HG02571 (cell line): ENCODE measurements around the gene INSL3.
"Not testable (repeated sequence)": the region's sequence is repeated elsewhere in the genome, so short reads cannot be mapped to it uniquely, and the experiment has no call there.

Experiments
- ATAC-seq: cut with Tn5 transposase; IDR thresholded peaks from one replicate; pipeline ENCODE4 v1.9.1; 2021; ENCODE audit warnings: mild to moderate bottlenecking, moderate library complexity; ENCODE audit not compliant: unreplicated experiment

Gene INSL3

DNA sequence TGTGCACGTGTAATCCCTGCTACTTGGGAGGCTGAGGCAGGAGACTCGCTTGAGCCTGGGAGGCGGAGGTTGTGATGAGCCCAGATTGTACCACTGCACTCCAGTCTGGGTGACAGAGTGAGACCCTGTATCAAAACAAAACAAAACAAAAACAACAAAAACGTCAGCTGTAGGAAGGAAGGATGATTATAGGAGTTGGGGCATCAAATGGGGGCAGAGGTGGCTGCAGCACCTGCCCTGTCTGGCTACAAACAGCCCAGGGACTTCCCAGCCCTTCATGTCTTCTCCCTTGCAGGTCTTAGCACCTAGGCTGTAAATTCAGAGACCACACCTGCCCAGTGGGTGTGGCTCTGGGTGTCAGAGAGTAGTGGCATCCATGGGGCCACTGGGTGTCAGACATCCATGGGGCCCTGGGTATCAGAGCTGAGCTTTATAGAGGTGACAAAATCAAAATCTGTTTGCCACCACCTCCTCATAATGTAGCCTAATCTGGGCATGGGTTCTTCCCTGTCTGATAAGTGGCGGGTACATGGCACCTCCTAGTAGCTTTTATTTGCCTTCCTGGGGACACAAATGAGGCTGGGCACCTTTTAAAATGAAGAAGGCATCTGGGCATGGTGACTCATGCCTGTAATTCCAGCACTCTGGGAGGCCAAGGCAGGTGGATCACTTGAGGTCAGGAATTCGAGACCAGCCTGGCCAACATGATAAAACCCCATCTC is 31.1 kb downstream of the INSL3 start:
- no peak for ATAC-seq

DNA sequence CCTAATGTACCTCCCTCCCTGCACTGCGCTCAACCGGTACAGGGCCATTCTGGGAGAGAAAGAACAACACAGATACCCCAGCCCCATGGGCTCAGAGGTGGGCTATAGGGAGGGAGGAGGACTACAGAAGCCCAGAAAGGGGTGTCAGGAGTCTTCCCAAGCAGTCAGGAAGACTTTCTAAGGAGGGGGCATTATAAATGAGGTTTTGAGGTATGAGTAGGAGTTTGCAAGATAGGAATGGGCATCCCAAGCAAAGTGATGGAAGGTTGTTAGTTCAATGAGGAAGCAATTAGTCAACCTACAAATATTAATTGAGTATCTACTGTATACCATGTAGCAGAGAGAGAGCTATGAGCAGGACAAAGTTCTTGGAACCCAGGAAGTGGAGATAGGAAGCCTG is 32.7 kb downstream of the INSL3 start:
- no peak for ATAC-seq

DNA sequence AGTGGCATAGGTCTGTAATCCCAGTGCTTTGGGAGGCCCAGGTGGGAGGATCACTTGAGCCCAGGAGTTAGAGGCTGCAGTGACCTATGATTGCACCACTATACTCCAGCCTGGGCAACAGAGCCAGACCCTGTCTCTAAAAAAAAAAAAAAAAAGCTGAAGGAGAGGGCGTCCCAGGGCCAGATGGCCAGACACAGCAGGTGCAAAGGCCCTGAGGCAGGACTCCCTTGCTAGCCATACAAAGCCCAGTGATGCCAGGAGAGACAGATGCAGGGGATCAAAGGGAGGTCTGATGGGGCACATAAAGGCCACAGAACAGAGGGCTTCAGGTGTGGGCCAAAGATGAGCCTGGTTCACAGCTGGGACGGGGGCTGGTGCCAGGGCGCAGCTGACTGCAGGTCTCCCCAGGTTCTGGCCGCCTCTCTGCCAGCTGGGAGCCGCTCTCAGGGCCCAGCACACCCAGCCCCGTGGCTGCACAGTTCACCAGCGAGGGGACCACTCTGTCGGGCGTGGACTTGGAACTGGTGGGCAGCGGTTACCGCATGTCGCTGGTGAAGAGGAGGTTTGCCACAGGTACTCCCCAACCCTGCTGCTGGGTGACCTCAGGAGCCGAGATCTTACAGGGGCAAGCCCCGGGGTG is 33.9 kb downstream of the INSL3 start:
- no peak for ATAC-seq

DNA sequence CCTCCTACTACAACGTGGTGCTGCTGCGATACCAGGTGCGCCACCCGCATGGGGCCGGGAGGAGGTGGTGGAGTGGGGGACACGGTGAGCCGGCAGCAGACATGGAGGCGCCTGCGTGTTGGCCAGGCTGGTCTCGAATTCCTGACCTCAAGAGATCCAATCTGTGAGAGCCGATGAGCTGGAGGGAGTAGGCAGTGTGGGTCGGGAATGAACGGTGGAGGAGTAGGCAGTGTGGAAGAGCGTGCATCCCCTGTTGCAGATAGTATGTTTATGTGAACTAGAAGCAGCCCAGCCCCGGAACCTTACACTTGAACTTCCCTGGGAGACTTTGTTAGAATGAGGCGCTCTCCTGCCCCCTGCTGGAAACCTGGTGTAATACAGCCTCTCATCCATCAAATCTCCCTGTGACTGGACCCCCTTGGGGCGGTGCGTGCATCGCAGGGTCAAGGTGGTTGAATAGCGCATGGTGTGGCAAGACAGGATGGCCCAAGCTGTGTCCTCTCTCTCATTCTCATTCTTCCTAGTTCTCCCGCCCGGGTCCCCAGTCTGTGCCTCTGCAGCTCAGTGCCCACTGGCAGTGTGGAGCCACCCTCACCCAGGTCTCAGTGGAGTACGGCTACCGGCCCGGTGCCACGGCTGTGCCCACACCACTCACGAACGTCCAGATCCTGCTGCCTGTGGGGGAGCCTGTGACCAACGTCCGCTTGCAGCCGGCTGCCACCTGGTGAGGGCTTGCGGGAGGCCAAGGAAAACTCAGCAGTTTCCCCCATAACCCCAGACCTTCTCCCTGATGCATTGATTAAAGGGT is 36.9 kb downstream of the INSL3 start:
- no peak for ATAC-seq

DNA sequence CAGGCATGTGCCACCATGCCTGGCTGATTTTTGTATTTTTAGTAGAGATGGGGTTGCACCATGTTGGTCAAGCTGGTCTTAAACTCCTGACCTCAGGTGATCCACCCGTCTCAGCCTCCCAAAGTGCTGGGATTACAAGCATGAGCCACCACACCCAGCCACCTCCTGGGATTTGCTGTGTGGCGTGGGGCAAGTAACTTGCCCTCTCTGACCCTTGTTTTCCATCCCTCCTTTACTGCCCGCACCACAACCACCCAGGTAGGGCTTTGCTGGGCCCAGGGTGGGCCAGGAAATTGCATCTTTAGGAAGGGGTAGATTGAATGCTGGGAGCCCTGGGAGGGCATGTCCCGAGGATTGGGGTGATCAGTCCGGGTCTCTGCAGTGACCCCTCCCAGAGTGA is 37.6 kb downstream of the INSL3 start:
- not testable (repeated sequence) for ATAC-seq

DNA sequence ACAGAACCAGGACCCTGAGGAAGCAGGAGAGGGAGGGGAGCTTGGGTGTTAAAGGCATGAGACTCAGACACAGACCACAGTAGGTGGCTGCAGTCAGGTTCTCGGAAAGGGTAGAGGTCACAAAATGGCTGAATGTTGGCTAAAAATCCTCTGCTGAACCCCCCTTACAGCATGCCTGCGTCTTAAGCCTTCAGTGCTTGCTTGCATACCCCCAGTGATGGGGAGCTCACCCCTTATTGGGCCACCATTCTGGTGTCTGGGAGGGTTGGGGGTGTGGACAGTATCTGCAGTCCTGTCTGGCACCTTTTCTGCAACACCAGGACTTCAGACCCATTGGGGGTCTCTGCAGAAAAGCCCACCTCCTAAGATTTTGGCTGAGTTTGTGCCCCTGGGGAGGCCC is 40.5 kb downstream of the INSL3 start:
- no peak for ATAC-seq

DNA sequence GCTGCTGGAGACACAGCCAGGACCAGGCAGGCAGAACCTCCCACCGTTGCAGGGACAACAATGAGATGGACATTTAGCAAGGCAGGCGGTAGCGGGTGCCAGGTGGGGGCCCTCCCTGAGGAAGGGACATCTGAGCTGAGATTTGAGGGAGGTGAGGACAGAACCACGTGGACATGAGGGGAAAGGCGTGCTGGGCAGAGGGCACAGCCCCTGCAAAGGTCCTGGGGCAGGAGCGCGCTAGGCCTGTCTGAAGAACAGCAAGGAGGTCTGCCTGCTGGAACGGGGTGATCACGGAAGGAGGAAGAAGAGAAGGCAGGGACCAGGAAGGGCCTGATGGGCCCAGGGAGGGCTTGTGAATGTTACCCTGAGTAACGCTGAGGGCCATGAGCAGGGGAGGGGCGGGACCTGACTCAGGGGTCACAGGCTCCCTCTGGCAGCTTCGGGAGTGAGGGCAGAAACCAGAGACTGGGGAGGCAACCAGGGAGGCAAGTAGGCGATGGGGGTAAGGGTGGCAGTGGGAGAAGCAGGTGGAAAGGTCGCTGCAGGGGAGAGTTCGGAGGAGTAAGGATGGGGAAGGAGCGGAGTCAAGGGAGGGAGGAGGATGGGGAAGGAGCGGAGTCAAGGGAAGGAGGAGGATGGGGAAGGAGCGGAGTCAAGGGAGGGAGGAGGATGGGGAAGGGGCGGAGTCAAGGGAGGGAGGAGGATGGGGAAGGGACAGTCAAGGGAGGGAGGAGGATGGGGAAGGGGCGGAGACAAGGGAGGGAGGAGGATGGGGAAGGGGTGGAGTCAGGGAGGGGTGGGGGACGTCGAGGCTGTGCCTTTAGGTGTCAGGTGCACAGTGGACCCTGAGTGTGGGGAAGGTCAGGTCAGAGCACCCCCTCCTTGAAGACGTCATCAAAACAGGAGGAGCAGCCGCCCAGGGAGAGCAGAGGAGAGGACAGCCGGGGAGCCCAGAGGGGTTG is 42.1 kb downstream of the INSL3 start:
- no peak for ATAC-seq

DNA sequence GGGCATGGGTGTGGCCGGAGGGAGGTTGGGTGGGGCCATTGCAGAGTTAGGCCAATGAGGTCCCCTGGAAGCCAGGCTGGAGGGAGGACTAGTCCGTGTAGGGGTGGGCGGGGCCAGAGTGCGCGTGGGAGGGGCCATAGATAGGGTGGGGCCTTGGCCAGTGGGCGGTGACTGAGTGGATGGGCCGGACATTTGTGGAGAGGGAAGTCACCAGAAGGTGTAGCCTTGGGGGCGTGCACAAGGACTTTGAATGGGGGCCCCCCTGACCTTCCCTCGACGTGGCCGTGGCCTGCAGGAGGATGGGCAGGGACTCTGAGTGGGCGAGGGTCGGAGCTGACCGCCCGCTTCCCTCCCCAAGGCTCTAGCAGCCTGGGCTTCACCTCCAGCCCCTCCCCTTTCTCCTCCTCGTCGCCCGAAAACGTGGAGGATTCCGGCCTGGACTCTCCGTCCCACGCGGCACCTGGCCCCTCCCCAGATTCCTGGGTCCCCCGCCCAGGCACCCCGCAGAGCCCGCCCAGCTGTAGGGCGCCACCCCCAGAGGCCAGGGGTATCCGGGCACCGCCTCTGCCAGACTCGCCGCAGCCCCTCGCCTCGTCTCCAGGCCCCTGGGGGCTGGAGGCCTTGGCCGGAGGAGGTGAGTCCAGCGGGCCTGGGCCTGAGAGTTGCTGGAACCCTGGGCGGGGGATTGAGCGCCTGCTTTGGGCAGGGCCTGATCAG is 42.9 kb downstream of the INSL3 start:
- ATAC-seq, result no peak

DNA sequence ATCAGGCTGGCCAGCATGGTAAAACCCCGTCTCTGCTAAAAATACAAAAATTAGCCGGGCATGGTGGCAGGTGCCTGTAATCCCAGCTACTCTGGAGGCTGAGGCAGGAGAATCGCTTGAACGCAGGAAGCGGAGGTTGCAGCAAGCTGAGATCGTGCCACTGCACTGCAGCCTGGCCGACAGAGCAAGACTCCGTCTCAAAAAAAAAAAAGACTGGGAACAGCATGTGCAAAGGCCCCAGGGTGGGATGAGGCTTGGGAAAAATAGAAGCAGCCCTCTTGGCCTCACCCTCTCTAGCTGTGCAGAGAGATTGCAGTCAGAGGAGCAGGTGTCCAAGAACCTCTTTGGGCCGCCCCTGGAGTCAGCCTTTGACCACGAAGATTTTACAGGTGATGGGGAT is 43.5 kb downstream of the INSL3 start:
- not testable (repeated sequence) for ATAC-seq

DNA sequence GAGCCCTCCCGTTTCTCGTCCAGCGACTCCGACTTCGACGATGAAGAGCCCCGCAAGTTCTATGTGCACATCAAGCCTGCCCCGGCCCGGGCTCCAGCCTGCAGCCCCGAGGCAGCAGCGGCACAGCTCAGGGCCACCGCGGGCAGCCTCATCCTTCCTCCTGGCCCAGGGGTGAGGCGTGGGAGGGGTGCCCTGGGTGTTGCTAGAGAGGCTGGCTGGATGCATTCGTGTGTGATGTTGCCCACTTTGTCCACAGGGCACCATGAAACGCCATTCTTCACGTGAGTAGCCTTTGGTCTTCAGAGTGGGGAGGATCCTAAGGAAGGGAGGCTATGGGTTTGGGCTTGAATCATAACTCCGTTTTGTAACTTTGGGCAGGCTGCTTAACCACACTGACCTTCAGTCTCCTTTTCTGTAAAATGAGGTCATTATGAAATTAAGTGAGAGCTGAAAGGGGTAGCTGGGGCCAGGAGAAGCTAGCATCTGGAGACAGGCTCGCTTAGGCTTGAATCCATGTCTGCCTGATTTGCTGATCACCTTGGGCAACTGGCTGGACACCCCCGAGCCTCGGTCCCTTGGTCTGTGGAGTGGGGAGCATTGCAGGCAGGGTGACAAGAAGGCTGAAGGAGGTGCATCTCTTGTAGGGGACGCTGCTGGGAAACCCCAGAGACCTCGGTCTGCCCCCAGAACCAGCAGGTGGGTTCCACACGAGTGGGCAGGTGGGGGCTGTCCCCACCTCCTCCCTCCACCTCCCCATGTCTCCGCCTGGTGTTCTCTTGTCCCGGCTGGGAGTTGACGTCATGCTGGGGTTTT is 45.1 kb downstream of the INSL3 start:
- peak; percentile 63 for ATAC-seq

DNA sequence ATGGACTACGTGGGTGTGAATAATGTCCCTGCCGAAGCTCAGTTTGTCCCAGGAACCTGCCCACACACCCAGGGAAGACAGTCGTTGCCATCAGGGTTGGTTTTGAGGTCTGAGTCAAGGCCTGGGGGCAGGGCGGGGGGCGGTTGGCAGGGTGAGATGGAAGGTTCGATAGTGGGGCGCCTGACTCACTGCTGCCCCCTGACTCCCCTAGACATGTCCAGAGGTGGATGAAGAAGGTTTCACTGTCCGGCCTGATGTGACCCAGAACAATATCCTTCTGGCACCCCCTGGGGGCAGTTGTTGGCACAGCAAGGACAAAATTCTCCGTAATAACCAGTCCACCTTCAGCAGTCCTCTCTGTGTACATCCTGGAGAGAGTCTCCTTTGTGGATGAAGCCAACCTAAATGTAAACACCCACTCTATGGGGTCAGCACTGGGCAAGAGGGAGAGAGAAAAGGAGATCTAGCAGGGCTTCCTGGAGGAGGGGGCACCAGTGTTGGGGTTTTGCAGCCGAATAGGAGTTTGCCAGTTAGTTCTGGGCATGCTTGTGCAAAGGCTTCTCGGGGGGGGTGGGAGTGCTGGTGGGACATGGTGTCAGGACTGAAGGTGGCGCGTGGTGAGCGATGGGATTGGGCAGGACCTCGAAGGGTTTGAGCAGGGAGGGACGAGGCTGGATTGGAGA is 45.9 kb downstream of the INSL3 start:
- ATAC-seq, result no peak

DNA sequence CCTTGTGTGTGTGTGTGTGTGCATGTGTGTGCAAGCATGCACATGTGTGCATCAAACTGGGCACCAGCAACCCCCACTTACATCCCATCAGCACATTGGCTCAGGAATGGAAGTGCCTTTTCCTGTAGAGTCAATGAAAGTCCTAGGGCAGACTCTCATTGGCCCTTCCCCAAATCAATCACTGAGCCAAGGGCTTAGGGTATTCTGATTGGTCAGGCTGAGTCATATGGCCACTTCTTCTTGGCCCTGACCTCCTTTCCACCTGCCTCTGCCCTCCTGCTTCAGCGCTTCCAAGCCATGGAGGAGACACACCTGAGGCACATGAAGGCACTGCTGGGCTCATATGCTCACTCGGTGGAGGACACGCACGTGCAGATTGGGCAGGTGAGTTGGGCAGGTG is 49.1 kb downstream of the INSL3 start:
- no peak for ATAC-seq

DNA sequence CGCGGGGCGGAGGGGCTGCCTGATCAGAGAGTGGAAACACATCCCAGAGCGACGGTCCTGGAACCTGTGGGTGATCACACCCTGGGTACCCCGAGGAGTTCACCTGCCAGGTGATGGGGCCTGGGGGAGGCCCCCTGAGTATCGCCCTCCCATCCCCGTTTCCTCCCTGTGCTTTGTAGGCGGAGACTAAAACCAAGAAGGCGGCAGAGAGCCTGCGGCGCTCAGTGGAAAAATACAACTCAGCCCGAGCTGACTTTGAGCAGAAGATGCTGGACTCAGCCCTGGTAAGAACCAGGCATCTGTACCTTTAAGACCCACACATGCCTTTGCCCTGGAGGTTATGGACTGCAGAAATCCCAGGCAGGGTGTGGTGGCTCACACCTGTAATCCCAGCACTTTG is 50.7 kb downstream of the INSL3 start:
- no peak for ATAC-seq

DNA sequence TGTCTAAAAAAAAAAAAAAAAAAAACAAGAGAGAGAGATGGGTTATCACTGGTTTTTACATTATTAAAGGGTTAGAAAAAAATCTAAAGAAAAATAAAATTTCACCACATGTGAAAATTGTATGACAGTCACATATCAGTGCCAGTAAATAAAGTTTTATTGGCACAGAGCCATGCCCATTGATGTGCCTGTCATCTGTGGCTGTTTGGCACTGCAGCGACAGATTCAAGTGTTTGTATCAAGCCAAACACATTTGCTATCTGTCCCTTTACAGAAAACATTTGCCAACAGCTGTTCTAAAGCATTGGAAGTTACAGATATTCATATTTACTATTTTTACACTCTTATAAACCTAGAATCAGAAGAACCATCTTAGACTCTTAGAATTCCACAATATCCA is 53.8 kb downstream of the INSL3 start:
- no peak for ATAC-seq

DNA sequence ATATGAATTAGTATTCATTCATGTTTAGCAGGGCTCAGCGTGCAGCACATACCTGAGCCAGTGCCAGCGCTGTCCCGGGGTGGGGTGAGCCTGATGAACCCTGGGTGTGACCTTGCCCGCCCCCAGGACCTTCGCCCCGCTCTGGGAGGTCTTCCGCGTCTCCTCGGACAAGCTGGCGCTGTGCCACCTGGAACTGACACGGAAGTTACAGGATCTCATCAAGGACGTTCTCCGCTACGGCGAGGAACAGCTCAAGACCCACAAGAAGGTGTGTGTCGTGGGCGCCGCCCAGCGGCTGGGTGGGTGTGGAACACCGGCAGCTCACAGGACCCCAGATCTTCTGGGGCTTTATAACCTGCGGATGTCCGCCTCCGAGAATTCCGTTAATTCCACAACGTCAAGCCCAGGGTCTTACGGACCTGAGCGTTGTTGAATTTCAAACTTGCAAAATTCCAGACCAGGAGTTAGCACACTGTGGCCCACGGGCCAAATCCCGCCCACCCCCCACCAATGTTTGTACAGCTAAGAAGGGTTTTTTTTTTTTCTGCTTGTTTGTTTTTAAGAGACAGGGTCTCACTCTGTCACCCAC is 54.7 kb downstream of the INSL3 start:
- no peak for ATAC-seq
